ENCODE results near the gene NDNF.

GRCh38 chr4:121011780-121012340, 60.5 kb downstream of the NDNF start:
- no peak for TF ChIP-seq CTCF (IDR thresholded peaks at IDR 0.05)
- TF ChIP-seq EZH2 (IDR thresholded peaks at IDR 0.05; ENCODE audit: borderline replicate concordance, insufficient read depth, low read depth, low read length, poor library complexity, severe bottlenecking), result no peak
